Esophagus muscularis mucosa (tissue), 4 donors: ENCODE measurements around the gene AKT2. TPM values are rescaled to one million over a fixed set of nuclear protein-coding genes. Genes with fewer than 3 reads are reported as not detected.

ENCODE experiments used
- DNase-seq: peaks from one replicate; pipeline ENCODE4 v3.0.0-alpha.2; 2017; ENCODE audit errors: extremely low spot score
- H3K27ac ChIP-seq, 4 donors: fragments of 200-600 bp; sonication (generic); replicated peaks in 1 of 4; 1 replicate in 3 of 4; 2 replicates in 1 of 4; pipeline ENCODE4 v1.5.1; 2016 to 2019; ENCODE audit warnings: mild to moderate bottlenecking in 1 of 4
- H3K27me3 ChIP-seq, 4 donors: fragments of 200-600 bp; sonication (generic); one replicate each; pipeline versions ENCODE4 v1.5.1 to v1.6.0; 2016 to 2019
- H3K36me3 ChIP-seq, 4 donors: fragments of 200-600 bp; sonication (generic); one replicate each; pipeline ENCODE4 v1.5.1; 2016 to 2019
- H3K4me1 ChIP-seq, 4 donors: fragments of 200-600 bp; sonication (generic); one replicate each; pipeline ENCODE4 v1.5.1; 2016 to 2019
- H3K4me3 ChIP-seq, 4 donors: fragments of 200-600 bp; sonication (generic); 1 replicate in 2 of 4; 2 replicates in 2 of 4; pipeline ENCODE4 v1.5.1; 2016 to 2019; ENCODE audit warnings: mild to moderate bottlenecking in 4 of 4, moderate library complexity in 1 of 4
- H3K9me3 ChIP-seq, 4 donors: fragments of 200-600 bp; sonication (generic); 1 replicate in 3 of 4; 2 replicates in 1 of 4; pipeline ENCODE4 v1.5.1; 2016 to 2019
- EP300 ChIP-seq: sonication (generic); formaldehyde crosslinking; IDR thresholded peaks from one replicate; pipeline ENCODE4 v1.6.1; 2017; ENCODE audit warnings: antibody characterized with exemption
- POLR2A ChIP-seq: fragments of 450-650 bp; IDR thresholded peaks from one replicate; pipeline ENCODE4 v1.6.1; 2017; ENCODE audit warnings: antibody characterized with exemption, moderate library complexity, mild to moderate bottlenecking, low read depth
- POLR2AphosphoS5 ChIP-seq, 2 donors: sonication (generic); formaldehyde crosslinking; IDR thresholded peaks; one replicate each; pipeline ENCODE4 v1.6.1; 2017; ENCODE audit warnings: antibody characterized with exemption in 2 of 2
- whole genome bisulfite sequencing: methylation state at CpG from one replicate; pipeline ENCODE4 v1.1.5; 2018; 5-methylcytosine and 5-hydroxymethylcytosine counted together
- intact Hi-C: fragments of 100-400 bp; cut with DNase I; formaldehyde crosslinking; loops from one replicate; pipeline ENCODE4 v1.15.1; 2023
- total RNA-seq, 4 donors: library from RNA; depleted of rRNA; stranded (reverse); fragments of >200 nt; gene quantifications; one replicate each; pipeline versions ENCODE4 v1.1.0 to v1.2.1, GENCODE V29; 2016
- TF ChIP-seq, protein P1 (sequence below), 3 experiments: fragments of 200-600 bp in 2 of 3; fragments of 450-650 bp in 1 of 3; sonication (generic) in 2 of 3; IDR thresholded peaks; one replicate each; pipeline ENCODE4 v1.5.1; 2017 to 2019; ENCODE audit warnings: antibody characterized with exemption in 3 of 3, mild to moderate bottlenecking in 2 of 3, moderate library complexity in 1 of 3

Gene AKT2
- total RNA-seq, 4 donors from 2014 or later = 53.3 to 82.1 (median 64.0) TPM

DNA sequence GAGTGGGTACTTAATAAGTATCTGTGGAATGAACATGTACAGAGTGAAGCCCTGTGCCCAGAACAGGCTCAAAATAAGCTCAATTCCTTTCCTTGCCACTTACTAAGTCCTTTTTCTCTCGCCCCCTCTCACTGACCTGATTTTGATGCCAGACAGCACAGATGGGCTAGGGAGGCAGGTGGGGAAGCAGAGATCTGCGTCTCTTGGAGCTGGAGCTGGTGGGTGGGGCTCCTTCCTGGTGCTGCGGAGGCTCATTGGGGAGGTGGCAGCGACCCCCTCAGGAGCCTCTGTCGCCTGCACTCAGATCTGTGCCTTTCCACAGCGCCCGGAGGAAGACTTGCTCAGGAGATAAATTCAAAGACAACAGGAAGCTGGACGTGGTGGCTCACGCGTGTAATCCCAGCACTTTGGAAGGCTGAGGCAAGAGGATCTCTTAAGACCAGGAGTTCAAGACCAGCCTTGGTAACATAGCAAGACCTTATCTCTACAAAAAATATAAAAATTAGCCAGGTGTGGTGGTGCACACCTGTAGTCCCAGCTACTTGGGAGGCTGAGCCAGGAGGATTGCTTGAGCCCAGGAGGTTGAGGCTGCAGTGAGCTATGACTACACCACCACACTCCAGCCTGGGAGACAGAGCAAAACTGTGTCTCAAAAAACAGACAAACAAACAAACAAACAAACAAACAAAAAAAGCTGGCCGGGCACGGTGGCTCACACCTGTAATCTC, 14.6 kb downstream of the AKT2 start:
- no peak overlapping the region for H3K4me3 ChIP-seq
- no peak for TF ChIP-seq POLR2AphosphoS5 (IDR thresholded peaks at IDR 0.05)
- TF ChIP-seq, protein P1, sequence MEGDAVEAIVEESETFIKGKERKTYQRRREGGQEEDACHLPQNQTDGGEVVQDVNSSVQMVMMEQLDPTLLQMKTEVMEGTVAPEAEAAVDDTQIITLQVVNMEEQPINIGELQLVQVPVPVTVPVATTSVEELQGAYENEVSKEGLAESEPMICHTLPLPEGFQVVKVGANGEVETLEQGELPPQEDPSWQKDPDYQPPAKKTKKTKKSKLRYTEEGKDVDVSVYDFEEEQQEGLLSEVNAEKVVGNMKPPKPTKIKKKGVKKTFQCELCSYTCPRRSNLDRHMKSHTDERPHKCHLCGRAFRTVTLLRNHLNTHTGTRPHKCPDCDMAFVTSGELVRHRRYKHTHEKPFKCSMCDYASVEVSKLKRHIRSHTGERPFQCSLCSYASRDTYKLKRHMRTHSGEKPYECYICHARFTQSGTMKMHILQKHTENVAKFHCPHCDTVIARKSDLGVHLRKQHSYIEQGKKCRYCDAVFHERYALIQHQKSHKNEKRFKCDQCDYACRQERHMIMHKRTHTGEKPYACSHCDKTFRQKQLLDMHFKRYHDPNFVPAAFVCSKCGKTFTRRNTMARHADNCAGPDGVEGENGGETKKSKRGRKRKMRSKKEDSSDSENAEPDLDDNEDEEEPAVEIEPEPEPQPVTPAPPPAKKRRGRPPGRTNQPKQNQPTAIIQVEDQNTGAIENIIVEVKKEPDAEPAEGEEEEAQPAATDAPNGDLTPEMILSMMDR (IDR thresholded peaks at IDR 0.05) = no peak
- TF ChIP-seq POLR2A = no peak
- no peak for TF ChIP-seq EP300
- intact Hi-C loops = no loop called here
- peaks cover 0 to 21% (median 9%) of the 10 kb centered on the region in 4 donors for H3K36me3 ChIP-seq
- H3K27me3 ChIP-seq = no peaks in the 10 kb centered on the region
- peaks cover 57 to 86% (median 67%) of the 10 kb centered on the region in 4 donors for H3K4me1 ChIP-seq
- DNase-seq = no peak
- no peak overlapping the region for H3K27ac ChIP-seq
- 86% methylated on average over 11 of the region's 12 CpGs for WGBS
- H3K9me3 ChIP-seq = no peaks in the 10 kb centered on the region

DNA sequence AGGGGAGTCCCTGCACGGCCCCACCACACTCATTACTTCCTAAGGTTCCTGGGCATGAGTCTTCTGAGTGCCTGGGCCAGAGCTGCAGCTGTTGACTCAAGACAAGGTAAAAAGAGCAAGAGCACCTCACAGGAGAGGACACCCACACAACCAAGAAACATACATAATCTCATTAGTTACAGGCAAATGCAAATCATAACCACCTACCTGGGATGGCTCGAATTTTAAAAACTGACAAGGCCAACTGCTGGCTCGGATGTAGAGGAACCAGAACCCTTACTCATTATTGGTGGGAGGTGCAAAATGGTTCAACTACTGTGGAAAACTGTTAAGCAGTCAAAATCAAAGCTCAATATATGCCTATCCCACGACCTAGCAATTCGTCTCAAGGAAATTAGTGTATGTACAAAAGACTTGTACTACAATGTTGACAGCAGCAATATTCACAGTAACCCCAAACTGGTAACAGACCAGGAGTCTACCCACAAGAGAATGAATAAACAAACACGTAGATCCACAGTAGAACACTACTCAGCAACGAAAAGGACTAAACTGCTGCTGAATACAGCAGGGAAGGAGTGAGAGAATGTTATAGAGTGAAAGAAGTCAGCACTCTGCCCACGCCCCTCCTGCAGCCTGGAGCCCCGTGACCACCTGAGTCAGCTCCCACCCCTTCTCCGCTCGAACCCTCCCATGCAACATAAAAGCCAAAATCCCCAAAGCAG, 15.8 kb downstream of the AKT2 start:
- intact Hi-C loops = no loop called here
- H3K4me3 ChIP-seq = no peak overlapping the region
- peaks cover 46 to 79% (median 58%) of the 10 kb centered on the region in 4 donors for H3K4me1 ChIP-seq

DNA sequence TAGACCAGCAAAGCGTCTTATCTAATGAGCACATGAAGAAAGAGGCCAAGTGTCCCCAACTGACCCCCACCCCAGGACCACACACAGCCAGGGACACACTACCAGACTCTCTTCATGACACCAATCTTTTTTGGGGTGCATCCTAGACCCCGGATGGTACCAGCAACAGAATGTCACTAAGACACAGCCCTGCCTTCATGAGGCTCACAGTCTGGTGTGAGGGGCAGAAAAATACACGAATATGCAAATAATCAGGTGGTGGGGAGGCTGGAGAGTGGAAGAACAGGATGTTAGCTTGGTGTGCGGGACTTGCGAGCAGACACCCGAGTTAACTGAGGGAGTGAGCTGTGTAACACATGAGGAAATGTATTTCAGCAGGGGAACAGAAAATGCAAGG, 17.5 kb downstream of the AKT2 start:
- Histone ChIP-seq H3K36me3 (peaks cover 22 to 47% (median 32%) of the 10 kb centered on the region in 4 donors), H3K27me3 (no peaks in the 10 kb centered on the region), H3K4me3 (no peak overlapping the region), H3K4me1 (peaks cover 36 to 62% (median 46%) of the 10 kb centered on the region in 4 donors), H3K27ac (no peak overlapping the region), H3K9me3 (no peaks in the 10 kb centered on the region)
- DNase-seq = no peak
- 89% methylated on average over 6 of the region's 6 CpGs for WGBS
- TF ChIP-seq POLR2AphosphoS5 (IDR thresholded peaks at IDR 0.05) = no peak
- no peak for TF ChIP-seq EP300
- intact Hi-C loops = no loop called here

More for the DNA sequence above, 15.8 kb downstream of the AKT2 start:
- 88% methylated on average over 11 of the region's 11 CpGs for WGBS
- TF ChIP-seq, protein P1 (IDR thresholded peaks at IDR 0.05) = no peak
- no peak for TF ChIP-seq POLR2A
- TF ChIP-seq POLR2AphosphoS5 (IDR thresholded peaks at IDR 0.05) = no peak
- no peak for TF ChIP-seq EP300
- peaks cover 7 to 32% (median 15%) of the 10 kb centered on the region in 4 donors for H3K36me3 ChIP-seq
- no peak overlapping the region for H3K27ac ChIP-seq
- H3K27me3 ChIP-seq = no peaks in the 10 kb centered on the region
- H3K9me3 ChIP-seq = no peaks in the 10 kb centered on the region
- no peak for DNase-seq

DNA sequence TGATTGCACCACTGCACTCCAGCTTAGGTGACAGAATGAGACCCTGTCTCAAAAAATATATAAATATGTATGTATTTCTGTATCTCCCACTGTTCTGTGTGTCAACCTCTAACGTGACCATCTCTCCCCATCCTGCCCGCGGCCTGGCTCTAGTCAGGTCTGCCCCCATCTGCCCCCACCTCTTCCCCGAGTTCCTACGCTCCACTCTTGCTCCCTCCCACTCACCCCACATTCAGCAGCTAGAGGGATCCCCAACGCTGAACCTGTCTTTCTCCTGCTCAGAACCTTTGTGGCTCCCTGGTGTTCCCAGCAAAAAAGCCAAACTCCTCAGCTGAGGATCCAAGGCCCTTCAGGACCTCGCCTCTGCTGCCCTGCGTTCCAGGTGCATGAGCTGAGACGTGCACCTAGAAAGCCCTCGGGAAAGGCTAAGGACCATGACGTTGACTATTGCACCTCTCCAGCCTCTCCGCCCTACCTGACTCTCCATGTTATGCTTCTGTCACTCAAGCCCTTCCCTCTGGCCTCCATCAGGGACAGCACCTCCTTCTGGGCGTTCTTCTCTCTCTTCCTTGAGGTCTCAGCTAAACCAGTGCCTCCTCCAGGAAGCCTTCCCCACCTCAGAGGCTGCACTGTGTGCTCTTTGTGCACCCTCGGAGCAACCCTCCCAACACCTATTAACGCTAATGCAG, 18.1 kb downstream of the AKT2 start:
- intact Hi-C loops = no loop called here
- H3K4me1 ChIP-seq = peaks cover 36 to 57% (median 42%) of the 10 kb centered on the region in 4 donors

More for the DNA sequence above, 18.1 kb downstream of the AKT2 start:
- TF ChIP-seq, protein P1 (IDR thresholded peaks at IDR 0.05) = no peak
- TF ChIP-seq POLR2A (no peak), POLR2AphosphoS5 (IDR thresholded peaks at IDR 0.05) (no peak), EP300 (no peak)
- no peaks in the 10 kb centered on the region for H3K27me3 ChIP-seq
- peaks cover 22 to 47% (median 33%) of the 10 kb centered on the region in 4 donors for H3K36me3 ChIP-seq
- DNase-seq = no peak
- 86% methylated on average over 15 of the region's 15 CpGs for WGBS
- H3K27ac ChIP-seq = no peak overlapping the region
- no peak overlapping the region for H3K4me3 ChIP-seq
- H3K9me3 ChIP-seq = no peaks in the 10 kb centered on the region
